HFFc6 (cell line): ENCODE measurements around the gene CRIP1. TPM values are rescaled to one million over a fixed set of nuclear protein-coding genes. Genes with fewer than 3 reads are reported as not detected.

ENCODE experiments used
- DNase-seq: peaks from one replicate; pipeline ENCODE4 v3.0.0-alpha.2; 2018
- H3K27ac Mint-ChIP-seq: 2 replicates; pipeline ENCODE4 v1.8.0; 2020; ENCODE audit warnings: mild to moderate bottlenecking, mixed read lengths
- H3K27me3 Mint-ChIP-seq: 2 replicates; pipeline ENCODE4 v1.8.0; 2021; ENCODE audit warnings: mild to moderate bottlenecking, moderate library complexity, mixed read lengths; ENCODE audit not compliant: insufficient read depth
- H3K36me3 Mint-ChIP-seq: 2 replicates; pipeline ENCODE4 v1.8.0; 2021; ENCODE audit warnings: low read depth, mixed read lengths
- H3K4me1 Mint-ChIP-seq: 2 replicates; pipeline ENCODE4 v1.8.0; 2020; ENCODE audit warnings: low read depth, mixed read lengths
- H3K4me3 Mint-ChIP-seq: 2 replicates; pipeline ENCODE4 v1.8.0; 2020; ENCODE audit warnings: mild to moderate bottlenecking, moderate library complexity, mixed read lengths
- H3K9me3 Mint-ChIP-seq: 2 replicates; pipeline ENCODE4 v1.8.0; 2020; ENCODE audit warnings: mild to moderate bottlenecking, mixed read lengths
- total RNA-seq, 6 experiments: library from RNA; stranded (reverse); fragmentation: NEBNext Ultra II Directional; extraction: Animal tissue kit (Norgen Biotek cat#: 25700); gene quantifications; 2 replicates in 1 of 6; 3 replicates in 5 of 6; pipeline ENCODE4 v1.2.3, GENCODE V29; 2021
- TF ChIP-seq, protein P1 (sequence below): fragments of 200-600 bp; sonication (generic); IDR thresholded peaks from 2 replicates; pipeline ENCODE4 v1.5.0; 2021; ENCODE audit warnings: antibody characterized with exemption, mild to moderate bottlenecking

Gene CRIP1
- total RNA-seq, 6 experiments from 2014 or later, result 4.8 to 55.2 (median 42.3) TPM

DNA sequence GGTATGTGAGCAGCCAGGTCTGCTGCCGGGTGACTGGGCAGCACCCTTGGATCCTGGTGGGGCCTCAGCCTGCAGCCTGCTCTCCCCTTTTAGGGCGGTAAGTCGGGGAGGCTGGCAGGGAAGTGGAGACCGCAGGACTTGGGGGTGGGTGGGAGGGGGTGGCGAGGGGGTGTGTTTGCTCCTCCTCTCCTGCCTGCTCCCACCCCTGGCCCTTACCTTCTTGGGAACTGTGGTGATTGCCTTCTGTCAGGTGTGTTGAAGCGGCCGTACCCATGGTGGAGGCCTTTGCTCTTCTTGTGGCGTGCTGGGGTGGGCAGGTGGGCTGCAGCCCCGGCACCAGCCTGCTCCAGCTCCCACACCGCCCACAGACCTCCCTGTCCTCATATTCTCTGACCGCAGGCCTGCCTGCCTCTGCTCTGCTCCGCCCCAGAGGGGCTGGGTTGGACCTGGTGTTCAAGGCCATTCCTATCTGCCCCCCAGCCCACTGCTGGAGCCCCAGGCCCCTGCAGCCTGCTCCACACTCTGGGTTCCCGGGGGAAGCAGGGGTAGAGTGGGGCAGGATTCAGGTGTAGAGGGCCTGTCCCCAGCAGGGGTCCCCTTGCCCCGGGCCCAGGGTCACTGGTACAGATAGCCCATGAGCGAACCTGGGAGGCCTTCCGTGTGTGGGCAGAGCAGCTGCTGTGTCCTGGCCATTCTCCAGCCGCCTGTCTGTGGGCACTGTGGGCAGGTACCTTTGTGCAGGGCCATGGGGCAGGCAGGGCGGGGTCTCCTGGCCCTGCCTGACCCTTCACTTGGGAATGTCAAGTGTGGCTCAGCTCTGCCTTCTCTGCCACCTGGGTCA, 9.5 kb downstream of the CRIP1 start:
- TF ChIP-seq, protein P1, sequence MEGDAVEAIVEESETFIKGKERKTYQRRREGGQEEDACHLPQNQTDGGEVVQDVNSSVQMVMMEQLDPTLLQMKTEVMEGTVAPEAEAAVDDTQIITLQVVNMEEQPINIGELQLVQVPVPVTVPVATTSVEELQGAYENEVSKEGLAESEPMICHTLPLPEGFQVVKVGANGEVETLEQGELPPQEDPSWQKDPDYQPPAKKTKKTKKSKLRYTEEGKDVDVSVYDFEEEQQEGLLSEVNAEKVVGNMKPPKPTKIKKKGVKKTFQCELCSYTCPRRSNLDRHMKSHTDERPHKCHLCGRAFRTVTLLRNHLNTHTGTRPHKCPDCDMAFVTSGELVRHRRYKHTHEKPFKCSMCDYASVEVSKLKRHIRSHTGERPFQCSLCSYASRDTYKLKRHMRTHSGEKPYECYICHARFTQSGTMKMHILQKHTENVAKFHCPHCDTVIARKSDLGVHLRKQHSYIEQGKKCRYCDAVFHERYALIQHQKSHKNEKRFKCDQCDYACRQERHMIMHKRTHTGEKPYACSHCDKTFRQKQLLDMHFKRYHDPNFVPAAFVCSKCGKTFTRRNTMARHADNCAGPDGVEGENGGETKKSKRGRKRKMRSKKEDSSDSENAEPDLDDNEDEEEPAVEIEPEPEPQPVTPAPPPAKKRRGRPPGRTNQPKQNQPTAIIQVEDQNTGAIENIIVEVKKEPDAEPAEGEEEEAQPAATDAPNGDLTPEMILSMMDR, result no peak
- Mint-ChIP-seq H3K27me3 (peaks cover 1% of the 10 kb centered on the region), H3K9me3 (no peaks in the 10 kb centered on the region), H3K4me1 (peaks cover 5% of the 10 kb centered on the region; the same call in 1 of the 2 replicates), H3K27ac (no peak overlapping the region), H3K4me3 (no peak overlapping the region), H3K36me3 (no peaks in the 10 kb centered on the region)
- no peak for DNase-seq

DNA sequence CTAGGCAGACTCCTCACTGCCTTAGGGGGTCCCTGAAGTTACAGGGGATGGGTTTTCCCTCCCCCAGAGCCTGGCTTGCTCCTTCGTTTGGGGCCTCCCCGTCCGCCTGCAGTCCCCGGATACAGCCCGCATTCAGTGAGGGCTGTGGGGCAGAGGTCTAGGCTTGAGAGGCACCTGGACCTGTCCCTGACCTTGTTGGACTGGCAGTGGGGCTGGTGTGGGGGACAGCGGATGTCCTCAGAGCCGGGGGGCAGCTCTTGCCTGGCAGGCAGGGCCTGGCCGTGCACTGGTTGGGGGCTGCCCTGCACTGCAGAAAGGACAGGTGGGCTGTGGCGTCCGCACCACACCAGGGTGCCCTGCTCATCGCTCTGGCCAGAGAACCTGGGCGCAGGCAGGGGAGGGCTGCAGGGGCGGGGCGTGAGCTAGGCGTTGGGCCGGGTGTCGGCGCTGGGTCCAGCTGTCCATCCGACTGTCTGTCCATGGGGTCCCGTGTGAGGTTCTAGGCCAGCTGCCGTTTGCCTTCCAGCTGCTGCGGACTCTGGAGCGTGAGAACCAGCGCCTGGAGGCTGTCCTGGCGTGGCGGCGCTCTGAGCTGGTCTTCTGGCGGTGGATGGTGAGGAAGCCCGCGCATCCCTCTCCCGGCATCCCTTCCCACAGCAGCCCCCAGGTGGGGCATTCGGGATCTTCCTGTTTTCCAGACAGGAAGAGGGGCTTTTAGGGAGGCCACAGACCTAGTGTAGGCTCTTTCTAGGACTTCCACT, 10.3 kb downstream of the CRIP1 start:
- Mint-ChIP-seq H3K27ac (no peak overlapping the region), H3K9me3 (no peaks in the 10 kb centered on the region), H3K4me3 (no peak overlapping the region), H3K36me3 (no peaks in the 10 kb centered on the region), H3K4me1 (peaks cover 1% of the 10 kb centered on the region; the same call in 1 of the 2 replicates), H3K27me3 (no peaks in the 10 kb centered on the region; the same call in 1 of the 2 replicates)
- TF ChIP-seq, protein P1, result no peak
- DNase-seq, result no peak

DNA sequence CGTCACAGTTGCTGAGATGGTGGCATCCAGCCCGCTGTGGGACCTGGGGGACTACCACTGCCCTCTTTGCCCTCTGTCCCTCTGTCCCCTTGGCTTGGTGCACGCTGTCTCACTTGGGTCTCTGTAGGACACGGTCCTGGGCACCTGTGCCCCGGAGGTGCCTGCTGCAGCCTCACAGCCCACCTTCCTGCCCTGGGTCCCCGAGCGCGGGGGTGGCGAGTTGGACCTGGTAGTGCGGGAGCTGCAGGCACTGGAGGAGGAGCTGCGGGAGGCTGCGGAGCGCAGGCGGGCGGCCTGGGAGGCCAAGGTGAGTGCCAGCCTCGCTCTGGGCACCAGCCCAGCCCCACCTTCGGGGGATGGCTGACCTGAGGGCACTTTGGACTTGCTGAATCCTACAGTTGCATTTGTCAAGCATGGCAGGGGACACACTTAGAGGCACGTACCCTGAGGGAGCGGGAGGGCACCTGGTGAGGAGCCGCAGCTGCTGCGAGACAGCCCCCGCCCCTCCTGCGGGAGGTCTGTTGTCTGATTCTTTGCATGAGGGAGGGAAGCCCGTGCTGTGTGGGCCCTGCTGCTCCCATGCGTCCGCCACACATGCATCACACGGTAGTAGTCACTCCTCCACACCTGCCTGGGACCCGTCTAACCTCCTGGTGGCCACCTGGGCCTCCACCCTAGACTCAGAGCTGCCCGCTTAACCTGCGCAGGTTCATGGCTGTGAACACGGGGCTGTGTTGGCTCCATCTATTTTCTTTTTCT, 11.2 kb downstream of the CRIP1 start:
- Mint-ChIP-seq H3K27me3 (no peaks in the 10 kb centered on the region; the same call in 1 of the 2 replicates), H3K36me3 (no peaks in the 10 kb centered on the region), H3K4me3 (no peak overlapping the region), H3K4me1 (no peaks in the 10 kb centered on the region), H3K9me3 (no peaks in the 10 kb centered on the region), H3K27ac (no peak overlapping the region)
- DNase-seq, result no peak
- TF ChIP-seq, protein P1, result no peak

DNA sequence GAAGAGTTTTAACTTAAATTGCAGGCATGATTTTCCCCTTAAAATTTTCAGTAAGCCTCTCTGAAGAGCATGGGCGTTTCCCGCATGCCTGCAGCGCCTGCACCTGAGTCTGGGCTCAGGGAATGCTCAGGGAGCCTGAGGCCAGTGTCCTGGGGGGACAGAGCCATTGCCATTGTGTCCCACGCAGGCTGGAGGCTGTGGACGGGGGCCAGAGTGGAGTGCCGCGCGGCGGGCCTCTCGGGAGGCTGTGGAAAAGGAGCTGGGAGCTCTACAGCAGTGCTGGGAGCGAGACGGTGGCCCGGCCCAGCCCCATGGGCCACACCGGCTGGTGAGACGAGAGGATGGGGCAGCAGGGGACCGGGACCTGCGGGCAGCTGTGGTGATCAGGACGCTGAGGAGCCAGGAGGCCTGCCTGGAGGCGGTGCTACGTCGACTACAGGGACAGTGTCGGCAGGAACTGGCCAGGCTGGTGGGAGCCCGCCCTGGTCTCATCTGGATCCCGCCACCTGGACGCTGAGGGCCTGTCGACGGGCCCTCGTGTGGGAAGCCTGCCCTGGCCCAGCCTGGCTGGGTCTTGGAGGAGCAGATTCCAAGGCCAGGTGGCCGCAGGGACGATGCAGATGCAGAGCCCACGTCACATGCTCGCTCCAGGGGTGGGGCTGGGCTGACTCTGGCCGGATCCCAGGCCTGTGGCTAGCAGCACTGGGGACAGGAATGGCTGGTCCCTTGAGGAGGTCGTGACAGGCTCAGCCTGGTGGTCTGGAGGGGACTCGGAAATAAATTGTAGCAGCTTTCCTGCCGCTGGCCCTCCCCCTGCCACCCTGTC, 12.0 kb downstream of the CRIP1 start:
- no peaks in the 10 kb centered on the region for H3K9me3 Mint-ChIP-seq
- no peak overlapping the region for H3K4me3 Mint-ChIP-seq
- H3K4me1 Mint-ChIP-seq, result no peaks in the 10 kb centered on the region
- TF ChIP-seq, protein P1, result no peak
- no peak for DNase-seq
- H3K36me3 Mint-ChIP-seq, result no peaks in the 10 kb centered on the region
- H3K27ac Mint-ChIP-seq, result no peak overlapping the region
- peaks cover 4% of the 10 kb centered on the region for H3K27me3 Mint-ChIP-seq
